Stomach (tissue), 4 donors: ENCODE data around the gene KCNH6.

Experiments used
- CTCF ChIP-seq, 7 experiments: fragments of 450-650 bp in 4 of 7; fragments of 200-600 bp in 3 of 7; sonication (generic) in 3 of 7; IDR thresholded peaks; one replicate each; pipeline ENCODE4 v1.5.1; 2016 to 2019; ENCODE audit warnings: antibody characterized with exemption in 7 of 7, control low read depth in 2 of 7, mild to moderate bottlenecking in 1 of 7
- POLR2A ChIP-seq, 4 donors: fragments of 450-650 bp; IDR thresholded peaks; one replicate each; pipeline ENCODE4 v1.6.1; 2016; ENCODE audit warnings: antibody characterized with exemption in 4 of 4, control low read depth in 2 of 4, mild to moderate bottlenecking in 1 of 4, moderate library complexity in 1 of 4
- POLR2AphosphoS5 ChIP-seq, 3 donors: sonication (generic); formaldehyde crosslinking; IDR thresholded peaks; one replicate each; pipeline ENCODE4 v1.6.1; 2016; ENCODE audit warnings: antibody characterized with exemption in 3 of 3

- TF ChIP-seq CTCF (IDR thresholded peaks at IDR 0.05) (no peak), POLR2A (IDR thresholded peaks at IDR 0.05) (no peak), POLR2AphosphoS5 (IDR thresholded peaks at IDR 0.05) (no peak)
These were observed 11.8 kb downstream of the KCNH6 start for GRCh38 chr17:63534816-63535455.
